Stimulated activated CD4-positive, alpha-beta T cell treated with anti-CD3 and anti-CD28 coated beads, Interleukin-2, amount 100 ng/mL, for 4 hours (primary cell): ENCODE measurements around the gene ATP2B3.
A peak's percentile ranks its signal among the peaks of the same experiment; 100 is the strongest.

ENCODE experiments used
- DNase-seq: peaks from one replicate; pipeline ENCODE4 v3.0.0-alpha.2; 2020; ENCODE audit warnings: low read depth

Gene ATP2B3

DNA sequence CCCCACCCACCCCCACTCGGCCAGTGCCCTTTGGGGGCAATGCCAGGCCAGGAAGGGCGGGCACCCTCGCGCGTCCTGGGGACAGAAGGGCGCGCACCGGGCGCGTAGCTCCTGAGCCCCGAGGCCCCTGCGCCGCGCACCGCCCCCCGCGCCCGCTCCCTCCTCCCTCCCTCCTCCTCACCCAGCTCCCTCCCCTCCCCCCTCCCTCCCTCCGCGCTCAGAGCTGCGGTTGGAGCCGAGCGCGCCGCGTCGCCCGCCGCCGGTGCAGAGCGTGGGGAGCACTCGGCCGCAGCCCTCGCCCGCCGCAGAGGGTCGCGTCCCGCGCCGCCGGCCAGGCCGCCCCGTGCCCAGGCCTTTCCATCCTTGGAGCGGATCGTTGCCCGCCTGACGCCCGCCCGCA lies at the start of gene ATP2B3:
ATP2B3 (plus strand) TSS at position 220 of the 400 bp plus-strand sequence. CDS start 18,606 bp downstream, outside the sequence.
- DNase-seq, result no peak

DNA sequence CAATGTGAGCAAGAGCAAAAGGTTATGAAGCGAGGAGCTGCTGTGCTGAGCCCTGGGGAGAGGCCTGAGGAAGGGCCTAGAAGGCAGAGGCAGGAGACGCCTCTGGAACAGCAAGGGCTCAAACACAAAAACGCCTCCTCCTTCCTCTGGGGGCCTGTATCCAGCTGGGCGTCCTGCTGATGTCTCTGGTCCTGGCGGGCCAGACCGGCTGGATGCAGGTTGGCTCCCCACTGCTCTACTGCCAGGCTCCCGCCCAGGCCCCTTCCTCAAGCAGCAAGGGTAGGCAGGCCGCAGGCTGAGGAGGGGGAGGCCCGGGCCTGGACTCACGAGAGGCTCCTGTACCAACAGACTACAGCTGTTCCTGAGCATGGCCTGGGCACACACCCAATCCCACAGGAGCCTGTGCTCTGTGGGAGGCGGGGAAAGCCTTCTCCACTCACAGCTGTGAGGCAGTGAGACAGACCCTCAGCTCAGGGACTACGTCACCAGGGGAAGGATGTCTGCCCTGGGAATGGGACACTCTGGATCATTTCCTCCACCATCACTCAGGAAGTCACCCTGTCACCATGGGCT lies 49.3 kb upstream of the ATP2B3 start:
- DNase-seq, result no peak

DNA sequence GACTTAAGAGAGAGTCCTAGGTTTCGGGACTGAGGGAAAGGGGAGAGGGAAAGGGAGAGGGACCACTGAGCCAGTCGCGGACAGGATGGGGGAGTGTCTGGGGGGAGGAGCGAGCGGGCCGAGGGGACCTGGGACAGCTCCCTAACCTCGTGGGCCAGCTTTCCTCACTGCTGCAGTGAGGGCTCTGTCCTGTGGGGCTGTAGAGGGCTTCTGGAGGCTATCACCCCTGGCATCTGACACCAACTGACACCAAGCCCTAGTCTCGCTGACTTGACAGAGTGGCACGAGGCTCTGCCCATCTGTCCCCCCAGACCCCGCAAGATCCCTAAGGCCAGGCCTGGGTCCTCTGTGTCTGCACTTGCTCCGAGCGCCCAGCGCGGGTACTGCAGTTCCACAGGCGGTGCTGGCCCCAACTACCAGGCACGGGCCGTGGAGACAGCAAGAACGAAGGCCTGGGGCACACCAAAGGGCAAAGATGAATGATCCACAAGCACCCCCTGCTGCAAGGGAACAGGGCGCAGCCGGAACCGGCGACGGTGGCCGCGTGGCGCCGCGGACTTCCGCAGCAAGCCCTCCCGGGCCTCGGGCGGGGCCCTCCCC lies 47.5 kb upstream of the ATP2B3 start:
- no peak for DNase-seq

DNA sequence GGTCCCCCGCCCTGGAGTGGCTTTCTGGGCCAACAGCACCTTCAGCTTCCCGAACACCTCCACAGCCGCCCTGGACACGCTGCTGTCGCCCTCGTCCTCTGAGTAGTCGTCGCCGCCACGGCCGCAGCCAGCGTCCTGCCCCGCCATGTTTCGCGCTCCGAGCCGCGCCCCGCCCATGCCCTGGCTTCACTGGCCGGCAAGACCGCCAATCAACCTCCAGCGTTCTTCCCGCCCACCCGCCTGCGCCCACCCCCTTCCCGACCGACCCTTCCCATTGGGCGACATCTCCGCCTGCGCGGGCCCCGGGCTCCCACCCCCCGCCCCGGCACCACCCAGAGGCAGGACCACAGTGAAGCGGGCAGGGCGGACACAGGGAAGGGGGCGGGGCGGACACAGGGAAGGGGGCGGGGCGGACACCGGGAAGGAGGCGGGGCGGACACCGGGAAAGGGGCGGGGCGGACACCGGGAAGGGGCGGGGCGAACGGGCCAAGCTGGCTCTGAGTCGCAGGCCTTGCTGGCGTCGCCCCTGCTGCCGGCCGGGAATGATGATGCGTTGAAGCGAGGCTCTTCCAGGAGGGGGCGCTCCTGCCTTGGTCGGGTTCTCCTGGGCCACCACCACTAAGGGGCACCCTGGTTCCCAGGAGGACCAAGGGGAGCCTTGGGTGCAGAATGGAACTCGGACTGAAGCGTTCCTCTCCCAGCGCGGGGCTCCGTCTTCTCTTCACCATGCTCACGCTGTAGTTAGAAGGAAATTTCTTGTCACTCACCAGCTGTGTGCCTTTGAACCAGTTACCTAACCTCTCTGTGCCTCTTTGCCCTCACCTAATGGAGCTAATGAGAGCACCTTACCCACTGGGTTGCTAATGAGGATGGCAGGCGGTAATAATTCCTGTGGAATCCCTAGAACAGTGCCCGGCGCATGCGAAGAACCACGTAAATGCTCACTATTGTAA lies 46.8 kb upstream of the ATP2B3 start, which contains the start of gene HAUS7:
HAUS7 (minus strand) TSS at position 166 of the 953 bp plus-strand sequence; CDS start at position 147, 19 bp downstream.
- peak; percentile 79 for DNase-seq

DNA sequence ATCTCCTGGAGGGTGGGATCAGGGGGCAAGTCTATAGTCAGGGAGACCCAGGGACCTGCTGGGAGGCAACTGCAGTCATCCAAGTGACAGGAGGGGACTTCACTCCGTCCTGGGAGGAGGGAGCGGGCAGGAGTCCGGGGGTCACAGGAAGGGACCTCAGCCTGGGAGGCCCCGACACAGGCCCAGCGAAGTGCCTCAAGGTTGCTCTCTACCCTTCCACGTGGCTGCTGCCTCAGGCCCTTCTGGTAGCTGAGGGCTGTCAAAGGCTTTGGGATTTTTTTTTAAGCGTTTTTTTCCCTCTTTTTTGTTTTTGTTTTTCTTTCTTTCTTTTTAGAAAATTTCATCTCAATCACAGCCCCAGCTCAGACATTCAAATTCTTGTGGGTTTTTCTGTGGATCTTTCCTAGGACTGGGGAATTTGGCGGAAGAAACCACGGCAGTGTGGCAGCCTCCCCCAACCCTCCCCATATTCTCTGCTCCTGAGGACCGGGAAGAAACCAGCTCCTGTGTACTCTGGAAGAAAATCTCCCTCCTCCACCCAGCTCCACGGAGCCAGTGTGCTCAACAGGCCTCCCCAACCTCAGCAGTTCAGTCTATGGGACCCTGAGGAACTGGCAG lies 45.7 kb upstream of the ATP2B3 start:
- DNase-seq, result no peak

DNA sequence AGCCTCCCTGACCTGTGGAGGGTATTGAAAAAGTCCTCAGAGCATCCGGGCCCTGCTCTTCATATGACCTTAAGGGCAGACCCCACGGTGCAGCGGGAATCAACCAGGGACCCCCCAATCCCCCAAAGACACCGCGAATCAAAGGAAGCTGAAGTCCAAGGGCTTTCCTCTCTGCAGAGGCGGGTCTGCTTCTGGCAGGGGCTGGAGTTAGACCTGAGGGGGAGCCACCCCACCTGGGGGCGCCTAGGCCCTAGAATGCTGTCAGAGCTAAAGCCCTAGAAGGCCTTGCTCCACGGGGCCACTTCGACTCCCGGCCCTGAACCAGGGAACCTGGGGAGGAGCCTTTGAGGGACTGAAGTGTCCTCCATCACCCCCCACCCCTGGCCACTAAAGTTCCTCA lies 44.3 kb upstream of the ATP2B3 start:
- DNase-seq, result no peak

DNA sequence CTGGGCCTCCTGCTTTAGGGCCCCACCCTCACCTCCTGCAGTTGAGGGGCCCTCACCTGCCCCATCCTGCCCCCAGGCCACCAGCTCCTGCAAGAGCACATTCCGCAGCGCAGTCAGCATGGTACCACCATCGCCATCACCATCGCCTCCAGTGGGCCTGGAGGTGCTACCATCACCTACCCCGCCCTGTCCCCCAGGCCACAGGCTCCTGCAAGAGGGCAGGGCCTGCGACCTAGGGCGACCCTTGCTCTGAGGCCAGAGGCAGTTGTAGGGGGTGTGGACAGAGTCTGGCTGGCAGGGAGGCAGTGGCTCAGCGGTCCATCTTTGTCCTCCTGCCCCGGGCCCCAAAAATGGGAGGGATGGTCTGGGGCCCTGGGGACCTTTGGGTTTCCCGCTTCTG lies 43.2 kb upstream of the ATP2B3 start:
- no peak for DNase-seq

DNA sequence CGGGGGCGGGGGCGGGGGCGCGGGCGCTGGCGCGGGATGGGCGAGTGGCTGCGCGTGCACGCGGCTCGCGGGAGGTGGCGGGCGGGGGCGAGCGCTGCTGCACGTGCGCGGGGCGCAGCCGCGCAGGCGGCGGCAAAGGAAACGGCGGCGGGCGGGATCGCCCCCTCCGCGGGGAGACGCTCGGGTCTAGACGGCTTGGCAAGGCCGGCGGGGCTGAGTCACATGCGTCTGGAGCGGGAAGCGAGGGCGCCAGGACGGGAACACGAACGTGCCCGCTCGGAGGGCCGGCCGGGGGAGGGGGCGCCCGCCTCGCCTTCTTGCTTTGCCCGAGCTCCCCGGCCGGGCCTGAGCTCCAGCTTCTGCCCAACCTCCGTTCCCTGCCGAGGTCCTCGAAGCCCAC lies 42.7 kb upstream of the ATP2B3 start:
- DNase-seq, result peak; percentile 52

DNA sequence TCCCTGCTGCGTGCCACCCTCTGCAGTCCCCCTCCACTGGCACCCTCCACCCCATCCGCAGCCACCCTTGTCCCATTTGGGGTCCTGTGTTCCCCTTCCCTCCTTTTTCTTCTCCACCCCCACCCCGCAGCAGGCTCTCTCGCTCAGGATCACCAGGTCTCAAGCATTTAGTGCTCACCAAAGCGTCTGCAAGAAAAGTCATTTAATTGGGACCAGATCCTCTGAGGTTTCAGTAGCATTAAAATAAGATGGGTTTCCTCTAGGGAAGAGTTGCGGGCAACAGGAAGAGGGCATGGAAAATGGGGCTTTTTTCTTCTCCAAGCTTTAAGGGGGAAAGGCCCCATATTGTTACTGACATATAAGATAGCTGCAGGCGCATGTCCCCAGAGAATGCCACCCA lies 42.2 kb upstream of the ATP2B3 start:
- DNase-seq, result no peak

DNA sequence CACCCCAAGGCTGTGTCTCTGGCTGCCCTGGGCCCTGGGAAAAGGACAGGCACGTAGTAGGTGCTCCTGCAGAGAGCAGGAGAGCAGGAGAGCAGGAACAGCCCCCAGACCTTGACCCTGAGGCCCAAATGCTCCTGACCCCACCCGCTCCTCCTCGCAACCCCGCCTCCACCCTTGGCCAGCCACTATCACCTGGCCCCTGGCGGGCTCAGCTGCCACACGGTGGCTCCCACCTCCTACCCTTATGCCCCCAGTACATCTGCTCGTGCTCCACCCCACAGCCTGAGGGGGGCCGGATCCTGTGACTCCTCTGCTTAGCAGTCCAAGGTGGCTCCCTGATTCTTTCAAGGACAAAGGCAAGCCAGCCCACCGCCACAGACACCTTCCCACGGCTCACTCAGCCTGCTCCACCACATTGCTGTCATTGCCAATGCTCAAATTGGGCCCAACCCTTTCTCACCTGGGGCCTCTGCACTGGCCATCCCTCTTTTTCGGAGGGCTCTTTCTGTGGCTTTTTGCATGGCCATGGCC lies 41.6 kb upstream of the ATP2B3 start:
- DNase-seq, result no peak

DNA sequence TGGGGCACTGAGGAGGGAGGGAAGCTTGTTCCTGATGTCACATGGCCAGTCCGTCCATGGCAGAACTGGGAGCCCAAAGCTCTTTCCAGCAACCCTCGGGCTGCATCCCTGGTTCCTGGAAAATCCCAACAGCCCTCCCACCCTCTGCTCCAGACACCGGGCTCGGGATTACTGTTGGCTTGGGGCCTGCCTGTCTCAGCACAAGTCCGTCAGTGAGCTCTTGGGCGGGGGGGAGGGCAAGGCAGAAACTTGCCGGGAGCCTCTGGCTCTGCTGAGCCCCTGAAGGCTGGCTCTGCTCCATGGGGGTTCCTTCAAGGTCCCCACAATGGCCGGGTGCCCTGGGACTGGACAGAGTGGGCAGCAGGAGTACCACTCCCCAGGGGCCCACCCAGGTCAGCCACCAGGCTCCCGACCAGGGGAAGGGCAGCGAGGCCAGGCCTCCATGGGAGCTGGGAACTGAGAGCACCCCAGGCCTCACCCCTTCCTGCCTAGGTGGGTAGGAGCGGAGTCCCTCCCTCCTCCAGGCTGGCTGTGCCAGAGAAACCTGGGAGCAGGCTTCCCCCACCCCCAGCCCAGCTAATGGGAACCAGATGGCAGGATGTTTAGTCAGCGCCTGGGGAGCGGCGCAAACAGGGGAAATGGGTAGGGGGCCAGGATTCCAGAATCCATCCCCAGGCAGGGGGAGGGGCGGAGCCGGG lies 40.6 kb upstream of the ATP2B3 start:
- DNase-seq, result no peak

DNA sequence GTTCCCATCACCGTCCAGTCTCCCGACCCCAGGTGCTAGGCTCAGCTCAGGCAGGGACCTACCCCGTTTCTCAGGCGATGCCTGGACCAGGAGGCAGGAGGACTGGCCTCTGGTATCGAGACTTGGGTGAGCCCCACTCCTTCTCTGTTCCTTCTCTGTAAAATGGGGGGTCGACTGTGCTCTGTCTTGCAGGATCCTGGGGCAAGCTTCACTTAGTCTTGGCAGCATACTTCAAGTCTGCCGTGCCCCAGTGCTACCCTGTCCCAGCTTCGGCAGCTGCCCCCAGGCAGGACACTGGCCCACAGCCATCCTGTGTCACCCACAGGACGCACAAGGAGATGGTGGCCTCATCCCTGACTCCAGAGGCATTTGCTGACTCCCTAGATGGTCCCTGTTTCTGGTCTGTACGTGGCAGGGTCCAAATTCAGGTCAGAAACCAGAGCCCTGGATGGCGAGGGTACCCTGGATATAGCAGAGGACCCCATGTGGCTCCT lies 40.0 kb upstream of the ATP2B3 start:
- DNase-seq, result no peak

DNA sequence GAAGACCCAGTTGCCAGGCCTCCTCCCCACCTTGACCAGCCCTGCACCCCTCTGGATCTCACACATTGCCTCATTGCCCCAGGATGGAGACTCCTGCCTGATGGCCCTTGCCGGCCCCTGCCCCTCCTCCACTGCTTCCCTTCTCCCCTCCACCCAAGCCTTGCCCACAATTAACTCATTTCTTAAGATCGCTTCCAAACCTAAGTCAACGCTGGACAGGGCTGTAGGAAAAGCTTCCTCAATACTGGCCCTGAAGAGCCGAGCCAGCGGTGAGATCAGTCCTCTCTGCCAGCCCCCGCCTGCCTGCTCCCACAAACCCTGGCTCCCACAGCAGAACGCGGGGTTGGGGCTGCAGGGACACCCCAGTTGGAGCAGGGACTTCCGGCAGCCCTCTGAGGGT lies 39.5 kb upstream of the ATP2B3 start:
- no peak for DNase-seq

DNA sequence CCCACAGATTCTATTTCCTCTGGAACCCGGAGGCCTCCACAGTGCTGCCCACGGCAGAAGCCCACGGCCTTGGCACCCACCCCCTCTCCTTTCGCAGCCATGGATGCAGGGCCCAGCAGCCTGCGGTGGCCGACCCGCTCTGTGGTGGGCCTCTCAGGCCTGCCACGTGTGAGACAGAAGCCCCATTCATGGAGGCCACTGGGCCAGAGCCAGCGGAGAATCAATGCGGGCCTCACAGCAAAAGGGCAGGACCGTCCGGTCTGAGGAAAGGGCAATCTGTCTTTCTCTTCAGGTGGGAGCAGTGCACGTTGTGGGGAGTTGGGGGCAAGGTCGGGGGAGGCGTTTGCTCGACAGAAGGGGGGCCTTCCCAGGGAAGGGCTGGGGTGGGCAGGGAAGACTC lies 38.7 kb upstream of the ATP2B3 start:
- DNase-seq, result no peak

DNA sequence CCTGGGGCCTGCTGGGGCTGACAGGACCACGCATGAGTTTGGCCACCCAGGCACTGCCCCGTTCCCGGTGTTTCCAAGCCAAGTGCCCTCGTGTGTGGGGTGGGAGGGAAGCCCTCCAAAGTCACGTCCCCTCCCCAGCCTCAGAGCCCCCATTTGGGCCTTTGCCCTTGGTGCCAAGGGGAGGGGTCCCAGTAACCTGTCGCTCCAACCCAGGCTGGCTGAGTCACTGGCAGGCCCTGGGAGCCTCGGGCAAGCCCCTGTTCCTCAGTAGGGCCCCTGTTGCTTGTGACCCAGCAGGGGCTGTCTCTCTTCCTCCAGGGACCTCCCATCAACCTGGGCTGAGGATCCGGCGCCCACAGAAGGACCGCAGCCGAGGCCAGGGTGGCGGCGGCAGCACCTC lies 36.4 kb upstream of the ATP2B3 start:
- DNase-seq, result no peak

DNA sequence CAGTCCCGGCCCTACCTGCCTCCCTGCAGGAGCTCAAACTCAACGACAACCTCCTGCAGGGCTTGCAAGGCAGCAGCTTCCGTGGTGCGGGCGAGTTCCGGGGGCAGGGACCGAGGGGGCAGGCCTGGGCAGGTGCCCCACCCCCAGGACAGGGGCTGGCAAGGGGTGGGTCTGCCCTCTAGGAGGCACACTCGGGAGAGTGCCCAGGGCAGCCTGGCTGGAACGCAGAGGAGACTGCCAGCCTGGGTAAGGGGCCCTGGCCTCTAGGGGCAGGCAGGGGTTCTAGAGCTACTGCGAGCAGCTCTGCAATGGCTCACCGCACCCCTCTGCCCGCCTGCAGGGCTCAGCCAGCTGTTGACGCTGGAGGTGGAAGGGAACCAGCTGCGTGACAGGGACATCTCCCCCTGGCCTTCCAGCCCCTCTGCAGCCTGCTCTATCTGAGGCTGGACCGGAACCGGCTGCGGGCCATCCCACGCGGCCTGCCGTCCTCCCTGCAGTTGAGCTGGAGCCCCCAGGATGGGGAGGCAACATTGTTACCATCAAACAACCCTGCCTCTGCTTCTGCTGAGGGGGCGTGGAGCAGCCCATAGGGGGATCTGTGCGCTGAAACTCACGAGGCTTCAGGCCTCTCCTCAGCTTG lies 34.9 kb upstream of the ATP2B3 start:
- DNase-seq, result no peak

DNA sequence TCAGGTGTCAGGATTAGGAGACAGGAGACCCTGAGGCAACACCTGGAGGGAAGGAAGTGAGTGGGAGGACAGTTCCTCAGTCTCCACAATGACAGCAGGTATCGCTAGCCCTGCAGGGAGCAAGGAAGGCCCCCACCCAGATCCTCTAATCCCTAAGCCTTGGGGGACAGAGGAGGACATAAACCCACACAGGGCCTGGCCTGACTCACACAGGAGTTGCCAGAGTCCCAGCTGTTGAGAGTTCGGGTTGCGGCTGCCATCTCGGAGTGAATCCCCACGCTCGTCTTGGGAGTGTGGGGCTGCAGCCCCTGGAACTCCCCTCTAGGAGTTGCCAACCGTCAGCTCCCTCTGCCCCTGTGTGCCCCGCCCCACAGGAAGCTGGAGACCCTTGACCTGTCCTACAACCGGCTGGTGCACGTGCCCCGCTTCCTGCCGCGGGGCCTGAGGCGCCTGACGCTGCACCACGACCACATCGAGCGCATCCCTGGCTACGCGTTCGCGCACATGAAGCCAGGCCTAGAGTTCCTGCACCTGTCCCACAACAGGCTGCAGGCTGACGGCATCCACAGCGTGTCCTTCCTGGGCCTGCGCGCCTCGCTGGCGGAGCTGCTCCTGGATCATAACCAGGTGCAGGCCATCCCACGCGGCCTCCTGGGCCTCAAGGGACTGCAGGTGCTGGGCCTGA lies 31.9 kb upstream of the ATP2B3 start:
- DNase-seq, result no peak

DNA sequence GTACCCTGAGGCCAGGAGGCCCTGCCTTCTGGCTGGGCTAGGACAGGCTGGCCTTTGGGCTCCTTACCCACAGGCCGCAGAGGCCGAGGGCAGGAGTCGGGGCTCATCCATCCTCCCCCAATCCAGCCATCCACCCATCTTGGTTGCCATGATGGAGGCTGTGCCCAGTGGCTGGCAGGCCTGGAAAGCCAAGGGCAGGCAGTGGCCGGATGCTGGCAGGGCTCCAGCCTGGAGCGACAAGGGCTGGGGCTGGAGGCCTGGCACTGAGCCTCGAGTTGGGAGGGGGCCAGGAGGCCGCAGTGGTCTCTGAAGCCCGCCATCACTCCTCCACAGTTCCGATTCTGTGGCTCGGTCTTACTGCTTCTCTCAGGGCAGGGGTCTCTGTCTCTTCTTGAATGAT lies 31.3 kb upstream of the ATP2B3 start:
- no peak for DNase-seq

DNA sequence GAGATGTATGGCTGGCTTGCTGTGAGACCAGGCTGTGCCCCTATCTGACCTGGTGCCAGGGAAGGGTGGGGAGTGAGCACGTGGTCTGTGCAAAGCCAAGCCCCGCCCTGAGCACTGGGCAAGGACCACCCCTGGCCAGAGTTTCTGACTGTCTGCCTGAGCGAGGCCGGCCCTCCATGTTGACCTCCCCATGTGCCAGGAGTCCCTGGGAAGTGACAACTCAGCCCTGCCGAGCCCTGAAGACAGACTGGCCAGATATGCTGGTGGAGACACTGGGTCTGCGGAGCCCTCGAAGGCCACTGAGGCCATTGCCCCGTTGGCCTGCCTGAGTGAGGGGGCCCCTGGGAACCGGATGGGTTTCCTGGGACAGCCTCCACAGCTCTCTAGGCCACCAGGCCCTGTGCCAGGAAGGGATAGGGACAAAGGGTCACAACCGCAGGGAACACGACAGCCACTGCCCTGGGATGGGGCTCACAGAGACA lies 29.8 kb upstream of the ATP2B3 start:
- DNase-seq, result no peak

DNA sequence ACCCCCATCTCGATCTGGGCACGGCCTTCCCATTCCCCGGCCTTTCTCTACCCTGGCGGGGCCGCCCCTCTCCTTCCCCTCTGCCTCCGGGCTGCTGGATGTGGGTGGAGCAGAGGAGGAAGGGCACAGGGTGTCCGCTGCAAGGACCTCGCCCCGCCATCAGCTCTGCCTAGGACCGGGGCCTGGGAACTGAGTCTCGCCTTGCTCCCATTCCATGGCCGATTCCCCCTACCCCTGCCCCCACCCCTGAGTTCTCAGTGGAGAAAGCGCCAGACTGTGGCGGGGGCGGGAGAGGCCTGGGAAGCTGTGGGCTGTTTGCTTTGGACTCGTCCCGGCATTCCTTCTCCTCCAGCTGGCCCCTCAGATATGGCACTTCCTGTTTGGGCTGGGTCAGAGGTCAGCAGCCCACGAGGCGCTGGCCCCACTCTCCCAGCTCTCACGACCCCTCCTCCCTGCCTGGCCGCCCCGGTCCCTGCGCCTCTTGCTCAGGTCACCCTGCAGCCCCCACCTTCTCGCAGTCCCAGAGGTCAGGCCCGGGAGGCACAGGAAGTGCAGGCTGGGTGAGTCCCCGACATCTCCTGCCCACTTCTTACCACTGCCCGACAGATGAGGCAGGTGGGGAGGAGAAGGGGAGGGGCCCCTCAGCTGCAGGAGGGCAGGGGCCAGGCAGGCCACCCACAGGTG lies 29.1 kb upstream of the ATP2B3 start:
- no peak for DNase-seq
